GM23338 (cell line): ENCODE data around the gene CACNA1D. TPM values are rescaled to one million over a fixed set of nuclear protein-coding genes. Genes with fewer than 3 reads are reported as not detected.

Source experiments
- ATAC-seq: fragments of 200-7000 bp; cut with Tn5 transposase; 3 replicates; pipeline ENCODE4 v1.9.1; 2020
- DNase-seq: peaks from one replicate; pipeline ENCODE4 v3.0.0-alpha.2; 2015; ENCODE audit warnings: low spot score
- H2AFZ ChIP-seq: fragments of 200-600 bp; sonication (generic); 2 replicates; pipeline ENCODE4 v1.8.0; 2016; ENCODE audit warnings: antibody characterized with exemption, mild to moderate bottlenecking, moderate library complexity
- H3F3A ChIP-seq: fragments of 200-600 bp; sonication (generic); replicated peaks from 2 replicates; pipeline ENCODE4 v1.8.0; 2017; ENCODE audit warnings: antibody characterized with exemption, mixed run types, low read depth
- H3K27ac ChIP-seq: fragments of 200-600 bp; sonication (generic); 2 replicates; pipeline ENCODE4 v1.6.1; 2016; ENCODE audit warnings: low read depth
- H3K27me3 ChIP-seq: fragments of 200-600 bp; sonication (generic); 2 replicates; pipeline ENCODE4 v1.8.0; 2016; ENCODE audit warnings: mild to moderate bottlenecking, mixed run types, moderate library complexity; ENCODE audit not compliant: insufficient read depth
- H3K36me3 ChIP-seq: fragments of 200-600 bp; sonication (generic); 2 replicates; pipeline ENCODE4 v1.8.0; 2016; ENCODE audit warnings: mild to moderate bottlenecking; ENCODE audit not compliant: insufficient read depth
- H3K4me1 ChIP-seq: fragments of 200-600 bp; sonication (generic); 2 replicates; pipeline ENCODE4 v1.8.0; 2016; ENCODE audit warnings: mild to moderate bottlenecking, moderate library complexity; ENCODE audit not compliant: insufficient read depth
- H3K4me2 ChIP-seq: fragments of 200-600 bp; sonication (generic); 2 replicates; pipeline ENCODE4 v1.7.1; 2017; ENCODE audit warnings: mixed run types
- H3K4me3 ChIP-seq: fragments of 200-600 bp; sonication (generic); 2 replicates; pipeline ENCODE4 v1.6.1; 2016; ENCODE audit warnings: mixed run types
- H3K79me2 ChIP-seq: fragments of 200-600 bp; sonication (generic); replicated peaks from 2 replicates; pipeline ENCODE4 v1.8.0; 2017; ENCODE audit warnings: mild to moderate bottlenecking; ENCODE audit not compliant: insufficient read depth
- H3K9me2 ChIP-seq: fragments of 200-600 bp; sonication (generic); 2 replicates; pipeline ENCODE4 v1.8.0; 2017; ENCODE audit not compliant: insufficient read depth
- H4K20me1 ChIP-seq: fragments of 200-600 bp; sonication (generic); replicated peaks from 2 replicates; pipeline ENCODE4 v1.8.0; 2017; ENCODE audit warnings: mild to moderate bottlenecking; ENCODE audit not compliant: insufficient read depth
- H3K27ac Mint-ChIP-seq: 2 replicates; pipeline ENCODE4 v1.8.0; 2020; ENCODE audit warnings: inconsistent platforms, mild to moderate bottlenecking, moderate library complexity, mixed read lengths
- H3K27me3 Mint-ChIP-seq: 3 replicates; pipeline ENCODE4 v1.8.0; 2022; ENCODE audit warnings: low read depth, mild to moderate bottlenecking, moderate library complexity, mixed read lengths, inconsistent platforms; ENCODE audit not compliant: insufficient read depth, poor library complexity
- H3K36me3 Mint-ChIP-seq: 3 replicates; pipeline ENCODE4 v1.8.0; 2021; ENCODE audit warnings: low read depth, mild to moderate bottlenecking, inconsistent platforms, moderate library complexity, mixed read lengths
- H3K4me1 Mint-ChIP-seq: 3 replicates; pipeline ENCODE4 v1.8.0; 2020; ENCODE audit warnings: mild to moderate bottlenecking, inconsistent platforms, mixed read lengths
- H3K4me3 Mint-ChIP-seq: 3 replicates; pipeline ENCODE4 v1.8.0; 2021; ENCODE audit warnings: moderate library complexity, mild to moderate bottlenecking, inconsistent platforms, mixed read lengths
- H3K9me3 Mint-ChIP-seq: 3 replicates; pipeline ENCODE4 v1.8.0; 2020; ENCODE audit warnings: moderate library complexity, mild to moderate bottlenecking, inconsistent platforms, mixed read lengths
- CREB1 ChIP-seq: fragments of 250-450 bp; sonication (Bioruptor Pico); IDR thresholded peaks from 2 replicates; pipeline ENCODE4 v1.5.0; 2020; ENCODE audit warnings: low read depth, mild to moderate bottlenecking, moderate library complexity
- CTCF ChIP-seq, 2 experiments: fragments of 200-600 bp in 1 of 2; sonication (generic) in 1 of 2; conservative IDR thresholded peaks; 2 replicates each; pipeline versions ENCODE4 v1.5.1 to v1.6.1; 2016 to 2017; ENCODE audit warnings: antibody characterized with exemption in 2 of 2, low read depth in 2 of 2, mild to moderate bottlenecking in 2 of 2, moderate library complexity in 1 of 2
- ETS1 ChIP-seq: IDR thresholded peaks from 2 replicates; pipeline ENCODE4 v1.6.1; 2016; ENCODE audit warnings: antibody characterized with exemption
- EZH2 ChIP-seq: fragments of 200-600 bp; sonication (generic); IDR thresholded peaks from one replicate; pipeline ENCODE4 v1.8.0; 2017; ENCODE audit warnings: antibody characterized with exemption, mild to moderate bottlenecking, low read depth; ENCODE audit not compliant: unreplicated experiment
- EZH2phosphoT487 ChIP-seq: fragments of 200-600 bp; sonication (generic); IDR thresholded peaks from one replicate; pipeline ENCODE4 v1.8.1; 2018; ENCODE audit warnings: antibody characterized with exemption; ENCODE audit not compliant: unreplicated experiment
- JUNB ChIP-seq: IDR thresholded peaks from one replicate; pipeline ENCODE4 v1.6.1; 2016; ENCODE audit warnings: antibody characterized with exemption; ENCODE audit not compliant: unreplicated experiment
- NANOG ChIP-seq: IDR thresholded peaks from 2 replicates; pipeline ENCODE4 v1.6.1; 2016; ENCODE audit warnings: antibody characterized with exemption, borderline replicate concordance
- POLR2AphosphoS5 ChIP-seq: IDR thresholded peaks from 2 replicates; pipeline ENCODE4 v1.6.1; 2016; ENCODE audit warnings: antibody characterized with exemption, low read depth
- REST ChIP-seq: IDR thresholded peaks from one replicate; pipeline ENCODE4 v1.6.1; 2018; ENCODE audit warnings: antibody characterized with exemption; ENCODE audit not compliant: unreplicated experiment
- STAT1 ChIP-seq: IDR thresholded peaks from one replicate; pipeline ENCODE4 v1.6.1; 2016; ENCODE audit warnings: antibody characterized with exemption; ENCODE audit not compliant: unreplicated experiment
- ZNF114 ChIP-seq: fragments of 250-450 bp; sonication (Bioruptor Pico); IDR thresholded peaks from 2 replicates; pipeline ENCODE4 v1.5.0; 2020; ENCODE audit warnings: mild to moderate bottlenecking, moderate library complexity
- ZNF331 ChIP-seq: fragments of 250-450 bp; sonication (Bioruptor Pico); IDR thresholded peaks from 2 replicates; pipeline ENCODE4 v1.5.0; 2020; ENCODE audit warnings: low read depth, mild to moderate bottlenecking, moderate library complexity
- ZNF462 ChIP-seq: fragments of 250-450 bp; sonication (Bioruptor Pico); IDR thresholded peaks from 2 replicates; pipeline ENCODE4 v1.5.0; 2020; ENCODE audit warnings: mild to moderate bottlenecking, moderate library complexity
- polyA plus RNA-seq: library from polyadenylated mRNA; unstranded; fragments of >200 nt; fragmentation: Nextera tagmentation; extraction: Ambion mirVana; gene quantifications from 2 replicates; pipeline ENCODE4 v1.2.1, GENCODE V29; 2016
- total RNA-seq: library from RNA; depleted of rRNA; stranded (reverse); fragments of >200 nt; shearing (Covaris generic); gene quantifications from 2 replicates; pipeline ENCODE4 v1.2.3, GENCODE V29; 2014

The CACNA1D gene
- total and polyA plus RNA-seq, 2 experiments from 2014 or later = 1.7 to 1.8 TPM

GRCh38 chr3:53510508-53510907 lies 16.1 kb downstream of the CACNA1D start:
- H4K20me1 ChIP-seq = no peaks in the 10 kb centered on the region
- no peaks in the 10 kb centered on the region for H3K79me2 ChIP-seq
- no peaks in the 10 kb centered on the region for H3K9me3 Mint-ChIP-seq
- no peaks in the 10 kb centered on the region for H3K27me3 ChIP-seq
- no peak overlapping the region for H3K27ac Mint-ChIP-seq
- no peaks in the 10 kb centered on the region for H3K36me3 Mint-ChIP-seq
- ATAC-seq = no peak
- H3K4me3 ChIP-seq = no peak overlapping the region
- peaks cover 28% of the 10 kb centered on the region; the same call in 2 of the 3 replicates for H3K4me1 Mint-ChIP-seq
- H3K27ac ChIP-seq = no peak overlapping the region
- H3F3A ChIP-seq = no peaks in the 10 kb centered on the region
- no peaks in the 10 kb centered on the region for H3K9me2 ChIP-seq
- H2AFZ ChIP-seq = no peak overlapping the region
- TF ChIP-seq STAT1 (no peak), CREB1 (CRISPR knock-in tag) (no peak), ZNF114 (no peak), REST (no peak), ZNF462 (CRISPR knock-in tag) (no peak), ZNF331 (CRISPR knock-in tag) (no peak), JUNB (no peak), NANOG (no peak), POLR2AphosphoS5 (no peak), ETS1 (no peak), EZH2 (no peak), EZH2phosphoT487 (no peak), CTCF (conservative IDR thresholded peaks at IDR 0.05; ENCODE audit: low read depth in 2 of 2) (no peak)
- peaks cover 16% of the 10 kb centered on the region for H3K4me1 ChIP-seq
- H3K4me2 ChIP-seq = no peak overlapping the region
- no peaks in the 10 kb centered on the region for H3K36me3 ChIP-seq
- peaks cover 10% of the 10 kb centered on the region for H3K27me3 Mint-ChIP-seq
- DNase-seq = no peak
- H3K4me3 Mint-ChIP-seq = no peak overlapping the region
